ENCODE results near the gene UBN2.
"Not testable (repeated sequence)": the region's sequence is repeated elsewhere in the genome, so short reads cannot be mapped to it uniquely, and the experiment has no call there.

The UBN2 gene

GRCh38 chr7:139205843-139206242, 25.2 kb upstream of the UBN2 start:
- no peak for TF ChIP-seq CTCF (IDR thresholded peaks at IDR 0.05)
- Histone ChIP-seq H3K36me3 (peaks cover 0 to 5% (median 0%) of the 10 kb centered on the region in 3 donors), H3K27me3 (no peaks in the 10 kb centered on the region), H3K27ac (no peak overlapping the region), H3K4me3 (no peak overlapping the region), H3K9me3 (peaks cover 0 to 32% (median 29%) of the 10 kb centered on the region in 3 donors), H3K4me1 (no peaks in the 10 kb centered on the region)
- intact Hi-C loops (cut with DNase I; ENCODE audit: low total_unique reads): no loop called here
- DNase-seq: no peak

- no peak for DNase-seq
- peaks cover 0 to 13% (median 3%) of the 10 kb centered on the region in 3 donors for H3K9me3 ChIP-seq
- H3K27me3 ChIP-seq: no peaks in the 10 kb centered on the region
- TF ChIP-seq CTCF (IDR thresholded peaks at IDR 0.05): no peak
- no peaks in the 10 kb centered on the region for H3K36me3 ChIP-seq
- H3K27ac ChIP-seq: no peak overlapping the region
- H3K4me3 ChIP-seq: no peak overlapping the region
- intact Hi-C loops (cut with DNase I; ENCODE audit: low total_unique reads): no loop called here
- H3K4me1 ChIP-seq: no peaks in the 10 kb centered on the region
Measured at GRCh38 chr7:139212133-139212532, 18.9 kb upstream of the UBN2 start.

GRCh38 chr7:139213489-139213888, 17.5 kb upstream of the UBN2 start:
- H3K4me1 ChIP-seq; H3K4me3 ChIP-seq; H3K27me3 ChIP-seq; intact Hi-C loops (cut with DNase I; ENCODE audit: low total_unique reads); H3K9me3 ChIP-seq; H3K27ac ChIP-seq; DNase-seq; H3K36me3 ChIP-seq: not testable (repeated sequence)

GRCh38 chr7:139218173-139218572, 12.9 kb upstream of the UBN2 start:
- H3K9me3 ChIP-seq: no peaks in the 10 kb centered on the region
- TF ChIP-seq CTCF (IDR thresholded peaks at IDR 0.05): no peak

GRCh38 chr7:139224219-139224618, 6.8 kb upstream of the UBN2 start:
- intact Hi-C loops (cut with DNase I; ENCODE audit: low total_unique reads): no loop called here
- no peak for TF ChIP-seq CTCF (IDR thresholded peaks at IDR 0.05)
- no peaks in the 10 kb centered on the region for H3K36me3 ChIP-seq

More at GRCh38 chr7:139218173-139218572, 12.9 kb upstream of the UBN2 start:
- DNase-seq: no peak
- no peaks in the 10 kb centered on the region for H3K27me3 ChIP-seq
- intact Hi-C loops (cut with DNase I; ENCODE audit: low total_unique reads): no loop called here
- H3K4me3 ChIP-seq: no peak overlapping the region
- no peaks in the 10 kb centered on the region for H3K36me3 ChIP-seq
- no peaks in the 10 kb centered on the region for H3K4me1 ChIP-seq
- no peak overlapping the region for H3K27ac ChIP-seq

GRCh38 chr7:139224836-139225235, 6.2 kb upstream of the UBN2 start:
- DNase-seq; H3K4me1 ChIP-seq; H3K27me3 ChIP-seq; H3K27ac ChIP-seq; H3K4me3 ChIP-seq; intact Hi-C loops (cut with DNase I; ENCODE audit: low total_unique reads); H3K9me3 ChIP-seq; H3K36me3 ChIP-seq: not testable (repeated sequence)

More at GRCh38 chr7:139224219-139224618, 6.8 kb upstream of the UBN2 start:
- no peaks in the 10 kb centered on the region for H3K4me1 ChIP-seq
- no peak overlapping the region for H3K4me3 ChIP-seq
- no peaks in the 10 kb centered on the region for H3K9me3 ChIP-seq
- H3K27ac ChIP-seq: no peak overlapping the region
- no peak for DNase-seq
- H3K27me3 ChIP-seq: no peaks in the 10 kb centered on the region

GRCh38 chr7:139225286-139226157, 5.5 kb upstream of the UBN2 start:
- H3K36me3 ChIP-seq; H3K27ac ChIP-seq; DNase-seq; intact Hi-C loops (cut with DNase I; ENCODE audit: low total_unique reads); H3K27me3 ChIP-seq; H3K4me3 ChIP-seq; H3K9me3 ChIP-seq; H3K4me1 ChIP-seq: not testable (repeated sequence)

GRCh38 chr7:139226158-139226515, 4.9 kb upstream of the UBN2 start:
- H3K27me3 ChIP-seq; H3K27ac ChIP-seq; H3K4me3 ChIP-seq; H3K36me3 ChIP-seq; H3K9me3 ChIP-seq; intact Hi-C loops (cut with DNase I; ENCODE audit: low total_unique reads); DNase-seq; H3K4me1 ChIP-seq: not testable (repeated sequence)

- intact Hi-C loops (cut with DNase I; ENCODE audit: low total_unique reads); H3K27me3 ChIP-seq: not testable (repeated sequence)
Measured at GRCh38 chr7:139226988-139227488, 4.0 kb upstream of the UBN2 start.

More at GRCh38 chr7:139226988-139227488, 4.0 kb upstream of the UBN2 start:
- H3K27ac ChIP-seq, H3K9me3 ChIP-seq, DNase-seq, H3K4me3 ChIP-seq, H3K4me1 ChIP-seq, H3K36me3 ChIP-seq: not testable (repeated sequence)
